H9 (cell line): ENCODE data around the gene RDH5. TPM values are rescaled to one million over a fixed set of nuclear protein-coding genes. Genes with fewer than 3 reads are reported as not detected.

Source experiments
- DNase-seq: peaks from one replicate; pipeline ENCODE4 v3.0.0-alpha.2; 2017
- H2AFZ ChIP-seq: one replicate; pipeline ENCODE4 v1.6.1; 2013; ENCODE audit warnings: mild to moderate bottlenecking, low read length, control low read depth, moderate library complexity
- H2AK5ac ChIP-seq: 2 replicates; pipeline ENCODE4 v1.6.1; 2013; ENCODE audit warnings: low read length, control low read depth, mixed read lengths; ENCODE audit not compliant: insufficient read length
- H2BK120ac ChIP-seq: one replicate; pipeline ENCODE4 v1.6.1; 2013; ENCODE audit warnings: low read depth, mild to moderate bottlenecking, low read length, control low read depth, inconsistent platforms; ENCODE audit not compliant: poor library complexity, severe bottlenecking
- H2BK12ac ChIP-seq: 2 replicates; pipeline ENCODE4 v1.6.1; 2013; ENCODE audit warnings: low read length, control low read depth, mixed read lengths, low read depth; ENCODE audit not compliant: insufficient read length
- H2BK15ac ChIP-seq: 2 replicates; pipeline ENCODE4 v1.6.1; 2013; ENCODE audit warnings: low read depth, low read length, control low read depth
- H2BK20ac ChIP-seq: one replicate; pipeline ENCODE4 v1.6.1; 2013; ENCODE audit warnings: low read depth, mild to moderate bottlenecking, low read length, control low read depth, inconsistent platforms; ENCODE audit not compliant: poor library complexity, severe bottlenecking
- H2BK5ac ChIP-seq: 2 replicates; pipeline ENCODE4 v1.6.1; 2013; ENCODE audit warnings: low read length, control low read depth, mixed read lengths; ENCODE audit not compliant: insufficient read length
- H3K14ac ChIP-seq: 2 replicates; pipeline ENCODE4 v1.6.1; 2013; ENCODE audit warnings: low read length, control low read depth; ENCODE audit not compliant: insufficient read depth
- H3K18ac ChIP-seq: 2 replicates; pipeline ENCODE4 v1.6.1; 2013; ENCODE audit warnings: low read depth, mild to moderate bottlenecking, mixed read lengths, low read length, control low read depth; ENCODE audit not compliant: insufficient read length
- H3K23ac ChIP-seq: 2 replicates; pipeline ENCODE4 v1.6.1; 2013; ENCODE audit warnings: low read length, control low read depth, mixed read lengths, low read depth; ENCODE audit not compliant: insufficient read length
- H3K23me2 ChIP-seq: 2 replicates; pipeline ENCODE4 v1.6.1; 2013; ENCODE audit warnings: low read depth, mild to moderate bottlenecking, mixed read lengths, low read length, control low read depth; ENCODE audit not compliant: insufficient read length, poor library complexity, severe bottlenecking
- H3K27ac ChIP-seq: 2 replicates; pipeline ENCODE4 v1.5.1; 2013; ENCODE audit warnings: low read length, control low read depth, mixed read lengths, low read depth; ENCODE audit not compliant: insufficient read length
- H3K27me3 ChIP-seq: 2 replicates; pipeline ENCODE4 v1.6.1; 2013; ENCODE audit warnings: low read length, control low read depth, inconsistent platforms; ENCODE audit not compliant: insufficient read depth
- H3K4ac ChIP-seq: 2 replicates; pipeline ENCODE4 v1.6.1; 2013; ENCODE audit warnings: low read depth, mild to moderate bottlenecking, control low read depth, inconsistent platforms, low read length, moderate library complexity
- H3K4me1 ChIP-seq: 2 replicates; pipeline ENCODE4 v1.6.1; 2013; ENCODE audit warnings: low read length, control low read depth, inconsistent platforms; ENCODE audit not compliant: insufficient read depth
- H3K4me2 ChIP-seq: 2 replicates; pipeline ENCODE4 v1.6.1; 2013; ENCODE audit warnings: low read length, control low read depth, mixed read lengths; ENCODE audit not compliant: insufficient read length, insufficient read depth
- H3K56ac ChIP-seq: 2 replicates; pipeline ENCODE4 v1.6.1; 2013; ENCODE audit warnings: low read depth, mild to moderate bottlenecking, mixed read lengths, low read length, control low read depth; ENCODE audit not compliant: insufficient read length
- H3K79me1 ChIP-seq: 2 replicates; pipeline ENCODE4 v1.6.1; 2013; ENCODE audit warnings: low read depth, mild to moderate bottlenecking, moderate library complexity, low read length, control low read depth, inconsistent platforms; ENCODE audit not compliant: insufficient read depth, poor library complexity, severe bottlenecking
- H3K79me2 ChIP-seq: 2 replicates; pipeline ENCODE4 v1.6.1; 2013; ENCODE audit warnings: low read length, control low read depth, inconsistent platforms; ENCODE audit not compliant: insufficient read depth
- H3K9ac ChIP-seq: 2 replicates; pipeline ENCODE4 v1.6.1; 2013; ENCODE audit warnings: low read length, control low read depth, mixed read lengths; ENCODE audit not compliant: insufficient read length; ENCODE audit errors: extremely low read depth
- H3K9me3 ChIP-seq: one replicate; pipeline ENCODE4 v1.6.1; 2013; ENCODE audit warnings: low read depth, low read length, inconsistent platforms; ENCODE audit not compliant: control insufficient read depth
- H3T11ph ChIP-seq: one replicate; pipeline ENCODE4 v1.6.1; 2013; ENCODE audit warnings: mild to moderate bottlenecking, low read length, control low read depth, inconsistent platforms
- H4K20me1 ChIP-seq: one replicate; pipeline ENCODE4 v1.6.1; 2013; ENCODE audit not compliant: control insufficient read depth, insufficient read length, insufficient read depth
- H4K5ac ChIP-seq: 2 replicates; pipeline ENCODE4 v1.6.1; 2013; ENCODE audit warnings: low read depth, mild to moderate bottlenecking, mixed read lengths, low read length, control low read depth; ENCODE audit not compliant: insufficient read length
- H4K8ac ChIP-seq: replicated peaks from 2 replicates; pipeline ENCODE4 v1.6.1; 2013; ENCODE audit warnings: low read length, control low read depth, mixed read lengths, low read depth; ENCODE audit not compliant: insufficient read length
- H4K91ac ChIP-seq: 2 replicates; pipeline ENCODE4 v1.6.1; 2013; ENCODE audit warnings: low read depth, mild to moderate bottlenecking, moderate library complexity, mixed read lengths, low read length, control low read depth; ENCODE audit not compliant: insufficient read length
- H3K27ac Mint-ChIP-seq, 3 experiments: 2 replicates in 2 of 3; 3 replicates in 1 of 3; pipeline ENCODE4 v1.8.0; 2020 to 2021; ENCODE audit warnings: mixed read lengths in 3 of 3, mild to moderate bottlenecking in 1 of 3, moderate library complexity in 1 of 3
- H3K27me3 Mint-ChIP-seq: 2 replicates; pipeline ENCODE4 v1.8.0; 2021; ENCODE audit warnings: low read depth, mild to moderate bottlenecking, moderate library complexity, mixed read lengths
- H3K36me3 Mint-ChIP-seq, 3 experiments: 2 replicates in 2 of 3; 3 replicates in 1 of 3; pipeline ENCODE4 v1.8.0; 2020 to 2021; ENCODE audit warnings: low read depth in 3 of 3, mixed read lengths in 3 of 3; ENCODE audit not compliant: insufficient read depth in 1 of 3
- H3K4me1 Mint-ChIP-seq, 2 experiments: 2 replicates each; pipeline ENCODE4 v1.8.0; 2020; ENCODE audit warnings: mixed read lengths in 2 of 2
- H3K4me3 Mint-ChIP-seq, 2 experiments: 2 replicates in 1 of 2; 3 replicates in 1 of 2; pipeline ENCODE4 v1.8.0; 2020 to 2021; ENCODE audit warnings: mild to moderate bottlenecking in 2 of 2, mixed read lengths in 2 of 2, moderate library complexity in 1 of 2
- H3K9me3 Mint-ChIP-seq, 2 experiments: 2 replicates in 1 of 2; 3 replicates in 1 of 2; pipeline ENCODE4 v1.8.0; 2020; ENCODE audit warnings: mild to moderate bottlenecking in 2 of 2, mixed read lengths in 2 of 2, moderate library complexity in 1 of 2
- CTCF ChIP-seq: fragments of 200-600 bp; sonication (generic); conservative IDR thresholded peaks from 3 replicates; pipeline ENCODE4 v1.8.0; 2021; ENCODE audit warnings: antibody characterized with exemption, mild to moderate bottlenecking
- WGBS: extraction: QIAGEN DNeasy Blood & Tissue Kit; methylation state at CpG from one replicate; pipeline ENCODE4 v1.1.7; 2013; ENCODE audit warnings: missing lambda C conversion rate, low lambda C conversion rate, mixed read lengths; ENCODE audit not compliant: insufficient read length; ENCODE audit errors: extremely low coverage; 5-methylcytosine and 5-hydroxymethylcytosine counted together
- total RNA-seq: library from RNA; stranded (reverse); gene quantifications from 2 replicates; pipeline ENCODE4 v1.2.1, GENCODE V29; 2021

RDH5 gene
- total RNA-seq, 1 experiment from 2014 or later = 6.6 TPM

GRCh38 chr12:55760663-55761062 lies 40.5 kb downstream of the RDH5 start:
- Histone ChIP-seq H3K18ac (no peak overlapping the region), H3K9ac (no peak overlapping the region), H2BK120ac (no peak overlapping the region), H3K4me1 (no peaks in the 10 kb centered on the region), H3K23me2 (no peaks in the 10 kb centered on the region), H3K79me2 (no peaks in the 10 kb centered on the region), H4K8ac (no peak overlapping the region), H4K20me1 (no peaks in the 10 kb centered on the region), H3T11ph (no peak overlapping the region), H3K79me1 (no peaks in the 10 kb centered on the region), H2BK20ac (no peak overlapping the region), H3K56ac (no peak overlapping the region), H4K91ac (no peak overlapping the region), H2BK12ac (no peak overlapping the region), H2BK15ac (no peak overlapping the region), H3K4me2 (no peak overlapping the region), H4K5ac (no peak overlapping the region), H2AK5ac (no peak overlapping the region), H3K14ac (no peak overlapping the region), H2AFZ (no peak overlapping the region), H3K23ac (no peak overlapping the region), H3K4ac (no peak overlapping the region), H3K27me3 (no peaks in the 10 kb centered on the region), H2BK5ac (no peak overlapping the region), H3K9me3 (no peaks in the 10 kb centered on the region), H3K27ac (no peak overlapping the region)
- peaks cover 37 to 72% (median 56%) of the 10 kb centered on the region in 3 experiments for H3K36me3 Mint-ChIP-seq
- H3K27ac Mint-ChIP-seq = no peak overlapping the region
- peaks cover 10 to 20% of the 10 kb centered on the region in 2 experiments for H3K4me1 Mint-ChIP-seq
- WGBS = no CpG with 5 or more reads among the region's 6 CpGs
- no peaks in the 10 kb centered on the region for H3K27me3 Mint-ChIP-seq
- no peak for TF ChIP-seq CTCF
- H3K9me3 Mint-ChIP-seq = no peaks in the 10 kb centered on the region; a peak in 1 of 5 replicates
- DNase-seq = no peak
- no peak overlapping the region for H3K4me3 Mint-ChIP-seq
